Sigmoid colon (tissue), 4 donors: ENCODE measurements around the gene LARGE1.

ENCODE experiments used
- POLR2A ChIP-seq, 2 donors: fragments of 450-650 bp; IDR thresholded peaks; one replicate each; pipeline ENCODE4 v1.6.1; 2016; ENCODE audit warnings: antibody characterized with exemption in 2 of 2, mild to moderate bottlenecking in 2 of 2, moderate library complexity in 2 of 2
- POLR2AphosphoS5 ChIP-seq, 4 donors: sonication (generic); formaldehyde crosslinking; IDR thresholded peaks; one replicate each; pipeline ENCODE4 v1.6.1; 2017; ENCODE audit warnings: antibody characterized with exemption in 4 of 4
- TF ChIP-seq, protein P1 (sequence below), 4 experiments: fragments of 450-650 bp in 3 of 4; fragments of 200-600 bp in 1 of 4; IDR thresholded peaks; one replicate each; pipeline ENCODE4 v1.5.1; 2016 to 2019; ENCODE audit warnings: antibody characterized with exemption in 4 of 4, mild to moderate bottlenecking in 3 of 4, moderate library complexity in 2 of 4

DNA sequence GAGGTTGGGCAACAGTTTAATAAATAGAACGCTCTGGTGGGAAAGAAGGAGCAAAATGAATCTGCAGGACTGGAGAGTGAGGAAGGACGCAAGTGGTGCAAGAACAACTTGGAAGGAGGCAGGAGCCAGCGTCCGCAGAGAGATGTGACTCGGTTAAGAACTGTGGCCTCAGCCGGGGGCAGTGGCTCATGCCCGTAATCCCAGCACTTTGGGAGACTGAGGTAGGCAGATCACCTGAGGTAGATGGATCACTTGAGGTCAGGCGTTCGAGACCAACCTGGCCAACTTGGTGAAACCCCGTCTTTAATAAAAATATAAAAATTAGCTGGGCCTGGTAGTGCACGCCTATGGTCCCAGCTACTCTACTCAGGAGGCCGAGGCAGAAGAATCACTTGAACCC lies 319.7 kb downstream of the LARGE1 start:
- TF ChIP-seq, protein P1, sequence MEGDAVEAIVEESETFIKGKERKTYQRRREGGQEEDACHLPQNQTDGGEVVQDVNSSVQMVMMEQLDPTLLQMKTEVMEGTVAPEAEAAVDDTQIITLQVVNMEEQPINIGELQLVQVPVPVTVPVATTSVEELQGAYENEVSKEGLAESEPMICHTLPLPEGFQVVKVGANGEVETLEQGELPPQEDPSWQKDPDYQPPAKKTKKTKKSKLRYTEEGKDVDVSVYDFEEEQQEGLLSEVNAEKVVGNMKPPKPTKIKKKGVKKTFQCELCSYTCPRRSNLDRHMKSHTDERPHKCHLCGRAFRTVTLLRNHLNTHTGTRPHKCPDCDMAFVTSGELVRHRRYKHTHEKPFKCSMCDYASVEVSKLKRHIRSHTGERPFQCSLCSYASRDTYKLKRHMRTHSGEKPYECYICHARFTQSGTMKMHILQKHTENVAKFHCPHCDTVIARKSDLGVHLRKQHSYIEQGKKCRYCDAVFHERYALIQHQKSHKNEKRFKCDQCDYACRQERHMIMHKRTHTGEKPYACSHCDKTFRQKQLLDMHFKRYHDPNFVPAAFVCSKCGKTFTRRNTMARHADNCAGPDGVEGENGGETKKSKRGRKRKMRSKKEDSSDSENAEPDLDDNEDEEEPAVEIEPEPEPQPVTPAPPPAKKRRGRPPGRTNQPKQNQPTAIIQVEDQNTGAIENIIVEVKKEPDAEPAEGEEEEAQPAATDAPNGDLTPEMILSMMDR (IDR thresholded peaks at IDR 0.05): no peak
- TF ChIP-seq POLR2AphosphoS5 (IDR thresholded peaks at IDR 0.05) (no peak), POLR2A (IDR thresholded peaks at IDR 0.05) (no peak)
